HCEC 1CT (cell line): ENCODE data around the gene R3HCC1L.
A peak's percentile ranks its signal among the peaks of the same experiment; 100 is the strongest.

ENCODE experiments used
- DNase-seq: peaks from one replicate; pipeline ENCODE4 v3.0.0-alpha.2; 2017

Gene R3HCC1L

GRCh38 chr10:98238391-98238790 is 103.9 kb downstream of the R3HCC1L start:
- DNase-seq = no peak

GRCh38 chr10:98240524-98240923 is 106.1 kb downstream of the R3HCC1L start:
- DNase-seq = no peak

GRCh38 chr10:98242823-98243222 is 108.4 kb downstream of the R3HCC1L start:
- peak; percentile 47 for DNase-seq

- DNase-seq = no peak
These were observed 109.7 kb downstream of the R3HCC1L start for GRCh38 chr10:98244141-98244540.

GRCh38 chr10:98244586-98244985 is 110.1 kb downstream of the R3HCC1L start:
- DNase-seq = no peak

GRCh38 chr10:98246911-98247805 is 112.7 kb downstream of the R3HCC1L start:
- DNase-seq = peak; percentile 7

- DNase-seq = no peak
These were observed 113.6 kb downstream of the R3HCC1L start for GRCh38 chr10:98248018-98248417.

- no peak for DNase-seq
These were observed 114.7 kb downstream of the R3HCC1L start for GRCh38 chr10:98249134-98249533.

GRCh38 chr10:98251399-98251798 is 116.9 kb downstream of the R3HCC1L start:
- no peak for DNase-seq

- no peak for DNase-seq
These were observed 118.0 kb downstream of the R3HCC1L start for GRCh38 chr10:98252464-98252863.

GRCh38 chr10:98253499-98253898 is 119.0 kb downstream of the R3HCC1L start:
- no peak for DNase-seq

- no peak for DNase-seq
These were observed 119.9 kb downstream of the R3HCC1L start for GRCh38 chr10:98254234-98254974.

GRCh38 chr10:98255146-98255877 is 120.9 kb downstream of the R3HCC1L start:
- no peak for DNase-seq

GRCh38 chr10:98256692-98257091 is 122.2 kb downstream of the R3HCC1L start:
- DNase-seq = no peak

GRCh38 chr10:98257198-98257597 is 122.7 kb downstream of the R3HCC1L start:
- no peak for DNase-seq

- DNase-seq = no peak
These were observed 123.5 kb downstream of the R3HCC1L start for GRCh38 chr10:98257961-98258360.

- no peak for DNase-seq
These were observed 124.4 kb downstream of the R3HCC1L start for GRCh38 chr10:98258683-98259454.

GRCh38 chr10:98259606-98260315 is 125.3 kb downstream of the R3HCC1L start:
- peak; percentile 14 for DNase-seq

GRCh38 chr10:98260350-98260749 is 125.9 kb downstream of the R3HCC1L start:
- DNase-seq = no peak

- no peak for DNase-seq
These were observed 126.3 kb downstream of the R3HCC1L start for GRCh38 chr10:98260752-98261151.

- no peak for DNase-seq
These were observed 127.2 kb downstream of the R3HCC1L start for GRCh38 chr10:98261436-98262277.
